ENCODE results near the gene LMO1.

LMO1 gene

GRCh38 chr11:8263109-8263768 lies 439 bp downstream of the LMO1 start:
- no peak for TF ChIP-seq CTCF (conservative IDR thresholded peaks at IDR 0.05)

GRCh38 chr11:8262552-8263108 lies 1.0 kb downstream of the LMO1 start:
- no peak overlapping the region for H3K27ac ChIP-seq
- no peak for TF ChIP-seq CTCF (conservative IDR thresholded peaks at IDR 0.05)

More at GRCh38 chr11:8263109-8263768, 439 bp downstream of the LMO1 start:
- no peak overlapping the region for H3K27ac ChIP-seq

- TF ChIP-seq CTCF (conservative IDR thresholded peaks at IDR 0.05): no peak
- H3K27ac ChIP-seq: no peak overlapping the region
These were observed 1.6 kb downstream of the LMO1 start for GRCh38 chr11:8261921-8262551.

- TF ChIP-seq CTCF (conservative IDR thresholded peaks at IDR 0.05): no peak
These were observed 2.4 kb downstream of the LMO1 start for GRCh38 chr11:8261291-8261690.

GRCh38 chr11:8260202-8260966 lies 3.3 kb downstream of the LMO1 start:
- TF ChIP-seq CTCF (conservative IDR thresholded peaks at IDR 0.05): no peak
- H3K27ac ChIP-seq: no peak overlapping the region

More at GRCh38 chr11:8261291-8261690, 2.4 kb downstream of the LMO1 start:
- H3K27ac ChIP-seq: no peak overlapping the region

GRCh38 chr11:8259306-8259959 lies 4.2 kb downstream of the LMO1 start:
- no peak for TF ChIP-seq CTCF (conservative IDR thresholded peaks at IDR 0.05)

More at GRCh38 chr11:8259306-8259959, 4.2 kb downstream of the LMO1 start:
- no peak overlapping the region for H3K27ac ChIP-seq

All from VCaP (cell line).